Heart left ventricle (tissue), 16 donors: Measurements from ENCODE around the gene PRR5L. TPM values are rescaled to one million over a fixed set of nuclear protein-coding genes. Genes with fewer than 3 reads are reported as not detected.

Experiments used
- ATAC-seq, 4 donors: fragments of 200-7000 bp; cut with Tn5 transposase; one replicate each; pipeline ENCODE4 v1.9.1; 2020 to 2022; ENCODE audit warnings: moderate library complexity in 4 of 4, mild to moderate bottlenecking in 3 of 4, moderate number of reproducible peaks in 1 of 4
- DNase-seq, 5 donors: peaks; one replicate each; pipeline ENCODE4 v3.0.0-alpha.2; 2020
- H3K27ac ChIP-seq, 12 donors: fragments of 200-600 bp; sonication (generic) in 4 of 12; one replicate each; pipeline versions ENCODE4 v1.5.0 to v1.8.0; 2016 to 2022; ENCODE audit warnings: mild to moderate bottlenecking in 2 of 12
- H3K27me3 ChIP-seq, 9 donors: fragments of 200-600 bp; sonication (generic) in 2 of 9; one replicate each; pipeline versions ENCODE4 v1.5.1 to v1.8.0; 2016 to 2022; ENCODE audit warnings: mild to moderate bottlenecking in 3 of 9
- H3K36me3 ChIP-seq, 9 donors: fragments of 200-600 bp; sonication (generic) in 2 of 9; one replicate each; pipeline versions ENCODE4 v1.5.0 to v1.8.0; 2018 to 2022; ENCODE audit warnings: mild to moderate bottlenecking in 2 of 9
- H3K4me1 ChIP-seq, 12 donors: fragments of 200-600 bp; sonication (generic) in 4 of 12; one replicate each; pipeline versions ENCODE4 v1.5.0 to v1.8.0; 2016 to 2022; ENCODE audit warnings: mild to moderate bottlenecking in 3 of 12
- H3K4me3 ChIP-seq, 12 donors: fragments of 200-600 bp; sonication (generic) in 4 of 12; one replicate each; pipeline versions ENCODE4 v1.5.0 to v1.8.0; 2017 to 2022; ENCODE audit warnings: mild to moderate bottlenecking in 9 of 12, moderate library complexity in 4 of 12
- H3K9me3 ChIP-seq, 12 donors: fragments of 200-600 bp; sonication (generic) in 4 of 12; one replicate each; pipeline versions ENCODE4 v1.5.0 to v1.8.0; 2016 to 2022; ENCODE audit warnings: mild to moderate bottlenecking in 1 of 12
- CTCF ChIP-seq, 12 donors: fragments of 200-600 bp; sonication (generic) in 4 of 12; IDR thresholded peaks; one replicate each; pipeline versions ENCODE4 v1.5.0 to v1.8.0; 2018 to 2022; ENCODE audit warnings: antibody characterized with exemption in 12 of 12, mild to moderate bottlenecking in 5 of 12
- POLR2A ChIP-seq, 2 donors: fragments of 450-650 bp; IDR thresholded peaks; one replicate each; pipeline ENCODE4 v1.6.1; 2017; ENCODE audit warnings: antibody characterized with exemption in 2 of 2, mild to moderate bottlenecking in 2 of 2, moderate library complexity in 2 of 2
- WGBS, 4 donors: extraction: QIAGEN DNeasy Blood & Tissue Kit in 2 of 4; methylation state at CpG; one replicate each; pipeline versions ENCODE4 v1.1.5 to v1.1.7; 2013 to 2018; 5-methylcytosine and 5-hydroxymethylcytosine counted together
- intact Hi-C, 10 donors: fragments of 100-400 bp; cut with DNase I; formaldehyde crosslinking; loops; one replicate each; pipeline versions ENCODE4 v1.11.1 to v1.14.2; 2022
- polyA plus RNA-seq, 2 donors: library from polyadenylated mRNA; stranded (reverse); fragments of 200-250 nt; gene quantifications; one replicate each; pipeline ENCODE4 v1.2.3, GENCODE V29; 2013
- total RNA-seq, 9 donors: library from RNA; depleted of rRNA in 2 of 9; stranded (reverse); fragments of >200 nt in 2 of 9; fragmentation: NEBNext Ultra II Directional in 3 of 9; extraction: Animal tissue kit (Norgen Biotek cat#: 25700) in 3 of 9; gene quantifications; one replicate each; pipeline versions ENCODE4 v1.1.0 to v1.2.4, GENCODE V29; 2016 to 2023
- donor health status: ischemic (EF 13 %, LVEDD 7.1; RV severe dilation, severe dysfunction).
- donor health status: healthy with polysubstance abuse.
- donor health status: DM: no; HTN: yes; CAD: no.
- donor health status: DM: no; HTN: no; CAD: no.
- donor health status: ischemic (EF 25% LVEDD 6.9; RV normal size, moderate dysfunction).
- donor health status: ischemic (EF 25% LVEDD 5.7; RV mildly dilated, moderate dysfunction).
- donor health status: healthy.
- donor health status: DM: yes; HTN: yes; CAD: no.
- donor health status: ischemic (EF 35%, LVEDD 5.7; RV mildly dilated, moderate dysfunction).
- donor health status: nonischemic (EF 11% LVEDD 7.7; RV severe dilation, severe dysfunction).
- donor health status: DM: yes; HTN: yes; CAD: no.
- donor health status: PGD.
- donor health status: ischemic (EF 29% LVEDD 5.4; RV normal size, mild dysfunction).
- donor health status: nonischemic (EF 23%, LVEDD 6.1; RV moderate dilation, normal function).

The PRR5L gene
- total and polyA plus RNA-seq, 11 donors, result 0.61 to 17.8 (median 3.1) TPM

- ATAC-seq (no peak), DNase-seq (no peak)
- intact Hi-C loops, result loop anchor here in 1 of 10 donors (5.0 kb wide), 1 partner anchor 663 kb away; no protein-coding TSS in a partner anchor
- 86 to 94% (median 92%) methylated on average over 6 to 9 of the region's 9 CpGs for WGBS, 4 donors
- Histone ChIP-seq H3K27me3 (no peaks in the 10 kb centered on the region), H3K36me3 (peaks cover 0 to 54% (median 51%) of the 10 kb centered on the region in 9 donors), H3K27ac (no peak overlapping the region), H3K4me3 (no peak overlapping the region), H3K4me1 (peaks cover 0 to 2% (median 0%) of the 10 kb centered on the region in 12 donors), H3K9me3 (peaks cover 0 to 11% (median 0%) of the 10 kb centered on the region in 12 donors)
- TF ChIP-seq POLR2A (IDR thresholded peaks at IDR 0.05) (no peak), CTCF (IDR thresholded peaks at IDR 0.05) (no peak)
Observed at GRCh38 chr11:36270701-36271100, 25.4 kb upstream of the PRR5L start.

- intact Hi-C loops, result loop anchor here in 1 of 10 donors (5.0 kb wide), 1 partner anchor 665 kb away; no protein-coding TSS in a partner anchor
- DNase-seq, result no peak
Observed at GRCh38 chr11:36271794-36272407, 24.2 kb upstream of the PRR5L start.

GRCh38 chr11:36273110-36273509, 23.0 kb upstream of the PRR5L start:
- WGBS, 4 donors, result 76 to 89% (median 85%) methylated on average over 3 of the region's 3 CpGs
- Histone ChIP-seq H3K36me3 (peaks cover 0 to 76% (median 69%) of the 10 kb centered on the region in 9 donors), H3K27me3 (no peaks in the 10 kb centered on the region), H3K27ac (no peak overlapping the region), H3K9me3 (peaks cover 0 to 11% (median 0%) of the 10 kb centered on the region in 12 donors), H3K4me3 (no peak overlapping the region), H3K4me1 (no peaks in the 10 kb centered on the region)
- no peak for TF ChIP-seq POLR2A (IDR thresholded peaks at IDR 0.05)
- no peak for TF ChIP-seq CTCF (IDR thresholded peaks at IDR 0.05)
- DNase-seq (no peak), ATAC-seq (no peak)
- intact Hi-C loops, result loop anchor here in 1 of 10 donors (5.0 kb wide), 1 partner anchor 666 kb away; no protein-coding TSS in a partner anchor

More at GRCh38 chr11:36271794-36272407, 24.2 kb upstream of the PRR5L start:
- Histone ChIP-seq H3K36me3 (peaks cover 0 to 66% (median 62%) of the 10 kb centered on the region in 9 donors), H3K27ac (no peak overlapping the region), H3K4me1 (no peaks in the 10 kb centered on the region), H3K27me3 (no peaks in the 10 kb centered on the region), H3K4me3 (no peak overlapping the region), H3K9me3 (peaks cover 0 to 11% (median 0%) of the 10 kb centered on the region in 12 donors)
- no peak for ATAC-seq
- 73 to 91% (median 80%) methylated on average over 5 of the region's 5 CpGs for WGBS, 4 donors
- TF ChIP-seq POLR2A (IDR thresholded peaks at IDR 0.05) (no peak), CTCF (IDR thresholded peaks at IDR 0.05) (no peak)

- WGBS, 4 donors, result 94 to 100% (median 95%) methylated on average over 1 to 7 of the region's 7 CpGs
Observed at GRCh38 chr11:36274414-36274813, 21.7 kb upstream of the PRR5L start.

More at GRCh38 chr11:36274414-36274813, 21.7 kb upstream of the PRR5L start:
- no peak overlapping the region for H3K27ac ChIP-seq
- peaks cover 0 to 89% (median 82%) of the 10 kb centered on the region in 9 donors for H3K36me3 ChIP-seq
- intact Hi-C loops, result loop anchor here in 1 of 10 donors (5.0 kb wide), 1 partner anchor 667 kb away; no protein-coding TSS in a partner anchor
- no peak for TF ChIP-seq POLR2A (IDR thresholded peaks at IDR 0.05)
- no peak for TF ChIP-seq CTCF (IDR thresholded peaks at IDR 0.05)
- H3K4me3 ChIP-seq, result no peak overlapping the region
- ATAC-seq (no peak), DNase-seq (no peak)
- H3K9me3 ChIP-seq, result peaks cover 0 to 11% (median 0%) of the 10 kb centered on the region in 12 donors
- H3K4me1 ChIP-seq, result no peaks in the 10 kb centered on the region
- no peaks in the 10 kb centered on the region for H3K27me3 ChIP-seq
